Neural cell (in vitro differentiated cells): ENCODE measurements around the gene COX10.
"Not testable (repeated sequence)": the region's sequence is repeated elsewhere in the genome, so short reads cannot be mapped to it uniquely, and the experiment has no call there.

Source experiments
- CTCF ChIP-seq: fragments of 450-650 bp; IDR thresholded peaks from 2 replicates; pipeline ENCODE4 v1.5.1; 2014; ENCODE audit warnings: antibody characterized with exemption, mild to moderate bottlenecking, moderate library complexity; ENCODE audit not compliant: poor library complexity, severe bottlenecking
- EP300 ChIP-seq: fragments of 450-650 bp; conservative IDR thresholded peaks from 2 replicates; pipeline ENCODE4 v1.6.1; 2014; ENCODE audit warnings: antibody characterized with exemption, mild to moderate bottlenecking, moderate library complexity; ENCODE audit not compliant: poor library complexity, severe bottlenecking
- EZH2 ChIP-seq: fragments of 200-600, 300-800 bp; shearing (Covaris generic), sonication (generic); IDR thresholded peaks from 2 replicates; pipeline ENCODE4 v1.6.1; 2014; ENCODE audit warnings: antibody characterized with exemption, low read length, borderline replicate concordance, mild to moderate bottlenecking; ENCODE audit not compliant: insufficient read depth, poor library complexity, severe bottlenecking
- MXI1 ChIP-seq: fragments of 450-650 bp; conservative IDR thresholded peaks from 2 replicates; pipeline ENCODE4 v1.6.1; 2014; ENCODE audit warnings: antibody characterized with exemption, mild to moderate bottlenecking; ENCODE audit not compliant: poor library complexity, severe bottlenecking
- POLR2AphosphoS5 ChIP-seq: IDR thresholded peaks from 2 replicates; pipeline ENCODE4 v1.6.1; 2012
- RAD21 ChIP-seq: fragments of 450-650 bp; conservative IDR thresholded peaks from 2 replicates; pipeline ENCODE4 v1.6.1; 2014; ENCODE audit warnings: antibody characterized with exemption, mild to moderate bottlenecking, moderate library complexity
- REST ChIP-seq: IDR thresholded peaks from 2 replicates; pipeline ENCODE4 v1.6.1; 2012; ENCODE audit warnings: borderline replicate concordance
- TAF1 ChIP-seq: IDR thresholded peaks from 2 replicates; pipeline ENCODE4 v1.6.1; 2012; ENCODE audit warnings: low read depth

GRCh38 chr17:14192039-14192438 is 122.7 kb downstream of the COX10 start:
- TF ChIP-seq CTCF, EZH2, EP300, POLR2AphosphoS5, TAF1, RAD21, MXI1, REST: not testable (repeated sequence)
